GM18519 (cell line): ENCODE data around the gene IFT88.

Experiments used
- ATAC-seq: cut with Tn5 transposase; IDR thresholded peaks from one replicate; pipeline ENCODE4 v1.9.1; 2021; ENCODE audit warnings: mild to moderate bottlenecking, moderate library complexity; ENCODE audit not compliant: unreplicated experiment, low FRiP score

The IFT88 gene, protein sequence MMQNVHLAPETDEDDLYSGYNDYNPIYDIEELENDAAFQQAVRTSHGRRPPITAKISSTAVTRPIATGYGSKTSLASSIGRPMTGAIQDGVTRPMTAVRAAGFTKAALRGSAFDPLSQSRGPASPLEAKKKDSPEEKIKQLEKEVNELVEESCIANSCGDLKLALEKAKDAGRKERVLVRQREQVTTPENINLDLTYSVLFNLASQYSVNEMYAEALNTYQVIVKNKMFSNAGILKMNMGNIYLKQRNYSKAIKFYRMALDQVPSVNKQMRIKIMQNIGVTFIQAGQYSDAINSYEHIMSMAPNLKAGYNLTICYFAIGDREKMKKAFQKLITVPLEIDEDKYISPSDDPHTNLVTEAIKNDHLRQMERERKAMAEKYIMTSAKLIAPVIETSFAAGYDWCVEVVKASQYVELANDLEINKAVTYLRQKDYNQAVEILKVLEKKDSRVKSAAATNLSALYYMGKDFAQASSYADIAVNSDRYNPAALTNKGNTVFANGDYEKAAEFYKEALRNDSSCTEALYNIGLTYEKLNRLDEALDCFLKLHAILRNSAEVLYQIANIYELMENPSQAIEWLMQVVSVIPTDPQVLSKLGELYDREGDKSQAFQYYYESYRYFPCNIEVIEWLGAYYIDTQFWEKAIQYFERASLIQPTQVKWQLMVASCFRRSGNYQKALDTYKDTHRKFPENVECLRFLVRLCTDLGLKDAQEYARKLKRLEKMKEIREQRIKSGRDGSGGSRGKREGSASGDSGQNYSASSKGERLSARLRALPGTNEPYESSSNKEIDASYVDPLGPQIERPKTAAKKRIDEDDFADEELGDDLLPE

GRCh38 chr13:20566898-20567874 is at the start of gene IFT88:
Gene IFT88 (plus strand): TSS chr13:20567157. CDS start chr13:20574386, 7,229 bp downstream.
- peak; percentile 59 for ATAC-seq

GRCh38 chr13:20518660-20519100 is 48.3 kb upstream of the IFT88 start:
- no peak for ATAC-seq

GRCh38 chr13:20519875-20520274 is 47.1 kb upstream of the IFT88 start:
- no peak for ATAC-seq

DNA sequence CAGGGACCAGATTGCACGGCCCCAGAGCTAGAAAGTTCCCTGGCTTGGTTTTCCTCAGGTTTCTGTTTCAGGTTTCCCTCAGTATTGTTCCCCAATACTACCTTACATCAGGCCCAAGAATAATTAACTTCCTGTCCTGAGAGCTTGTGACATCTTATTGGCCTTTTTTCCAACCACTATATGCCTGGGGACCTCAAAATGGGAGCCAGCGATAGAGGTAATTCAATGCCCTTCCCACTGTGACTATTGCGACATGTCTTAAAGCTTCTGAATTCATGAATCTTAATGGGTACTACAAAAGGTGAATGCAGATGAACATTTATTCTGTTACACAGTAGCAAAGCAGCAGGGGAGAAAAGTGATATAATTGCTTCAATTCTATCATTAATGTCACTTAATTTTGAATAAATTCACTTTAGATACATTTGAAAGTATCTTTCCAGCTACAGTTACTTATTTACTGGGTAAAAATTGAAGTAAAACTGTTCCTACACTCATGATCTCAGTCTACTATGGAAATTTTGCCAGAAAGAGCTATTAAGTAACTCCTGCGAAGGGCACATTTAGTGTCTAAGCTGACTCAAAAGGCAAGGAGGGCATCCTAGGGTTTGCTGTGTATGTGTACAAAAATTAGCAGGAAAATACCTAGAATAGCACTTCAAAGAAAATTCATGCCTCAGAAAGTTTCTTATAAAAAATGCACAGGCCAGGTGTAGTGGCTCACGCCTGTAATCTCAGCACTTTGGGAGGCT is 45.4 kb upstream of the IFT88 start:
- ATAC-seq = no peak

GRCh38 chr13:20525144-20525600 is 41.8 kb upstream of the IFT88 start:
- no peak for ATAC-seq

DNA sequence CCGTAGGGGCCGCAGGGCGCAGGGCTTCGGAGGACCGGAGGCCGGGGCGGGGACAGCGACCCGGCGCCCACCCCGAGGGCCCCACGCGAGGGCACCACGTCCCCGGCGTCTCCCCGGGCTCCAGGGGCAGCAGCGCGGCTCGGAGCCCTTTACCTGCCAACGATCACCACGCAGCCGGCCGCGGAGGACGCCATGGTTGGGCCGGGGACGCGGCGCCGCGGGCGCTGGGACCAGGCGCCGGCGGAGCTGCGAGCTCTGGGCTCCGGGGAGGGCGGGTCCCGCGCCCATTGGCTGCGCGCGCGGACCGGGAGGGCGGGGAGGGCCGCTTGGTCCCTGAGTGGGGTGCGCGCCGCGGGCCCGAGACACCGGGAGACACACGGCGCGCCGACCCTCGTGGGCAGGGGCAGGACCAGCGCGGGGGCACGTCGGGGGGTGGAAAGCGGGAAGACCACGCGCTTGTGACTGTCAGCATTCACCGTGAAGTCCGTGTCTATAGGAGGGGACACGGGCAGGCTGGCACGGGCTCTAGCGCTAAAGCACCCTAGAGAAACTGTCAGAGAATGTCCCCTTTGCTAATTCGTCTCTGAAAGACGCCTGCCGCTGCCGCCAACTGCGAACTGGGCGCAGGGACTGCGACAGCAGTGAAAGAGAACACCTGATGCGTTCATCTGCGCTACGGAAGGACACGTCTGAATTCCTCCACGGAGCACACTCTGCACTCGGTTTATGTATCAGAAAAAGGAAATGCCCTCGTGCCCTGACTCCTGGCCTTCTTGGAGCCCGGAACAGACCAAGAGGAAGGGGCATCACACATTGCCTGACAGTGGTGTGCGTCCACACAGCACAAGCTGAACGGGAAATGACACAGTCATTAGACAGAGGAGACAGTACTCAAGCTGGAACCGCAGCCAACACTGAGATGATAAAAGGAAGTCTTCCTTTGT is 41.1 kb upstream of the IFT88 start, which contains the start of gene CRYL1:
Gene CRYL1 (minus strand): TSS at position 257 of the 944 bp plus-strand sequence. CDS start 63 bp downstream, at position 194.
- ATAC-seq = peak; percentile 39

DNA sequence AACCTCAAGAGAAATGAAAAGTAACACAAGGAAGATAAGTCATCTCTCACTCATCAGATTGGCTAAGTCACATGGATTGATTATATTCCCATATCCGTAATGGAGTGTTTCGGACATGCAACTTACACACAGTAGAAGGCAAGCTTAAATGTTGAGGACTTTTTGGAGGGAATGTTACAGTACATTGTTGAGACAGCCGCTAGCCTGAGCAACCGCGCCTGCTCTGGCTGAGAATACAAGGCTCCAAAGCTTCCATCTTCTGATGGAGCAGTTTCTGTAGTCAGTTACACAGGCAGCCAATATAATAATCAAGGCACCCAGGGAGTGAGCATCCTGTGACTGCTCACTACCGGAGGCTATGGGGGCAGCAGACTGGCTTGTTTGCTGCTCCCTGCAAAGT is 40.3 kb upstream of the IFT88 start:
- ATAC-seq = no peak

DNA sequence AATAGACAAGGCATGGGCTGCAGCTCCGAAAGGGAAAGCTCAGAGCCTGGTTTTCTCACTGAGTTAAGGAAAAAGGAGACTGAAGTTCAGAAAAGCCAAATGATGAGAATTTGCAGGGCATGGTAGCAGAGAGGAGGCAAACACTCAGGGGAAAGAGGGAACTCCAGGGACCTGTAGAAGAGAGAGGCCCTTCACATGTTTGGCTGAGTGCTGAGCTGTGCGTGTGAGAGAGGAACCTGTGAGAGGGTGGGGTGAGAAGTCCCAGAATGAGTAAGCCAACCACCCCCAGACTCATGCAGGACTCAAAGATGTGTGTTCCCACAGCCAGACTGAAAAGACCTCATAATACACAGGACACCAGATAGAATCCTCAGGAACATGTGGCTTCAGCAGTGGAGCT is 38.5 kb upstream of the IFT88 start:
- ATAC-seq = no peak

GRCh38 chr13:20534038-20534608 is 32.8 kb upstream of the IFT88 start:
- no peak for ATAC-seq

DNA sequence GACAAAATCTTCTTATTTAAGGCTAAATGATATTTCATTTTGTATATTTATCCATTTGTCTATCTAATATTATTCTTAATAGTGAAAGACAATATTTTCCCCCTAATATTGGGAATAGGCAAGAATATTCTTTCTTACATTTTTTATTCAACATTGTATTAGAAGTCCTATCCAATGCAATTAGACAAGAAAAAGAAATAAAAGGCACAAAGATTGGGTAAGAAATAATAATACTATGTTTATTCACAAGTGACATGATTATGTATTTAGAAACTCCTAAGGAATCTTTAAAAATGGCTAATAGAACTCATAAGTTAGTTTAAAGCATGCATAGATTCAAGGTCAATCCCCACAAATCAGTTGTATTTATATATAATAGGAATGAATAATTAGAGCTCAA is 30.0 kb upstream of the IFT88 start:
- ATAC-seq = no peak

GRCh38 chr13:20544201-20544923 is 22.6 kb upstream of the IFT88 start:
- ATAC-seq = no peak

DNA sequence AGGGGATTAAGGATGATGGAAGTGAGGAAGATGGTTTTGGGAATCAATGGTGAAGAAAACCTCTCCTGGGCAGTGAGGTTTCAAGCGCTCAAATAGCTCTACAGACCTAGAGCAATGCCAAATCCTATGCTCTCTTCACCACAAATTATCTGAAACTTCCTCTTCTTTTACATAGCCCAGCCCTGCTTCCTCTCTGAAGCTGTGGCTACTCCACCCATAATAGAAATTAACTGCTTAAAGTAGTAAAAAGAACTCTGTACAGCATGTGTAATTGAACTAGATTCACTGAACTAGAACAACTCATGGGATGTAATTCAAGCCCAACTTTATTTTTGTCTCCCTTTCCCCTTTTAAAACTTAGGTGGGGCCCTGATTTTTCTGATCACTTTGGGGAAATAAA is 20.4 kb upstream of the IFT88 start:
- ATAC-seq = no peak

- no peak for ATAC-seq
Observed at GRCh38 chr13:20547479-20547908, 19.5 kb upstream of the IFT88 start.

DNA sequence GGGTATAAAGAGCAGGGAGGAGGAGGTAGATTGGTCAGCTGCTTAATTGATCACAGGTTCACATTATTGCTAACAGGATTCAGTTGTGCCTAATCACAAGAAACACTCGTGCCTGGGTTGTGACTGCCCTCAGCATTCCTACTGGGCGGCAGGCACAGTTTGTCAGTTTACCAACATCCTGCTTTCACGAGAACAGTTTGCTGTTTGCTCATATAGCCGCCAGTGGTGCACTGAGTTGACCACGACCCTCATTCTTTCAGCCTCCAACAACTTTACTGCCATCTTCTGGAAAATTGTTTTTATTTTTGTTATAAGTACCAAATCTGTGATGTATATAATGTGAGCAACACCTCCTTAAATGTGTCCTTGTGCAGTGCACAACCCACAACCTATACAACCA is 16.2 kb upstream of the IFT88 start:
- no peak for ATAC-seq

DNA sequence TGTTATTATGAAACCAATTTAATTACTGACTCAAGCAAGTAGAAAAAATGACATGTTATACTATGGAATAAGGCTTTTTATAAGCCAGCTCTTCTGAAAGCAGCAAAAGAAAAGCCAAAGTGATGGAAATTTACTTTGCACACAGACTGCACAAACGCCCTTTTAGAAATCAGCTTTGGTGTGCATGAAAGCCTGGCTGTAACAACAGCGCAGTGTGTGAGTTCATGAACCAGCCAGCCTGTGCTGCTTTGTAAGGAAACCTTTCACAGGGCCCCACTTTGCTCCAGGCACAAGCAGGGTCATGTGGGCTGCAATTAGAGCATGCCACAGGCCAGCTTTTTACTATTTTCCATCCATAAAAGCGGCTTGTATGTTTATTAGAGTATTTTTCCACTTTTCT is 13.6 kb upstream of the IFT88 start:
- ATAC-seq = no peak

DNA sequence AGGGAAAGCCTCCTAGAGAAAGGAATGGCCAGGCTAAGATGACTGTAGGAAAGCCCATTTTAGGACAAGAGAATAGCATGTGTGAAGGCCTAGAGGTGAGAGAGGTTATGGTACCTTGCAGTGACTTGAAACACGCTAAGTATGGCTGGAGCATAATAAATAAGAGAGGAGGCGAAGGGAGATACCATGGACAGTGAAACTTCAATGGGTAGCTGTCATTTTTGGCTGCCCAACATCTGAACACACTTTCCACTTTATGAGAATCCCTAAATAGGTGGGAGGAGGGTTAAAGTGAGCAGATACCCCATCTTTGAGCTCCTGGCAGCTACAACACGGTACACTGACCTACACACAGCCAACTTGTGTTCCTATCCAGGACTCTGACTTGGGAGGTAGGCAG is 8.0 kb upstream of the IFT88 start:
- no peak for ATAC-seq

- ATAC-seq = no peak
Observed at GRCh38 chr13:20559659-20560356, 7.1 kb upstream of the IFT88 start.
